TTC549 (cell line): Measurements from ENCODE around the gene RBMS1.

Experiments
- FAIRE-seq: peaks from 2 replicates; lab custom pipeline; 2012; peaks lifted over from hg19 to GRCh38; lab: Jason Lieb, UNC

Gene RBMS1

GRCh38 chr2:160331258-160332025 lies 162.2 kb downstream of the RBMS1 start:
- FAIRE-seq: no peak

- FAIRE-seq: no peak
These were observed 164.6 kb downstream of the RBMS1 start for GRCh38 chr2:160328811-160329527.

- no peak for FAIRE-seq
These were observed 166.8 kb downstream of the RBMS1 start for GRCh38 chr2:160326786-160327185.

- no peak for FAIRE-seq
These were observed 168.2 kb downstream of the RBMS1 start for GRCh38 chr2:160325418-160325817.

GRCh38 chr2:160324917-160325316 lies 168.7 kb downstream of the RBMS1 start:
- no peak for FAIRE-seq

- peak; percentile 83 for FAIRE-seq
These were observed 169.3 kb downstream of the RBMS1 start for GRCh38 chr2:160324161-160324800.

- FAIRE-seq: no peak
These were observed 171.3 kb downstream of the RBMS1 start for GRCh38 chr2:160322320-160322719.

GRCh38 chr2:160321006-160321405 lies 172.6 kb downstream of the RBMS1 start:
- FAIRE-seq: no peak

- FAIRE-seq: no peak
These were observed 173.9 kb downstream of the RBMS1 start for GRCh38 chr2:160319700-160320099.

GRCh38 chr2:160318218-160318617 lies 175.4 kb downstream of the RBMS1 start:
- FAIRE-seq: no peak

- FAIRE-seq: no peak
These were observed 176.2 kb downstream of the RBMS1 start for GRCh38 chr2:160317181-160318099.

GRCh38 chr2:160315337-160315736 lies 178.3 kb downstream of the RBMS1 start:
- FAIRE-seq: no peak

GRCh38 chr2:160310118-160310828 lies 183.3 kb downstream of the RBMS1 start:
- FAIRE-seq: no peak

- FAIRE-seq: no peak
These were observed 184.0 kb downstream of the RBMS1 start for GRCh38 chr2:160309585-160309984.

- FAIRE-seq: no peak
These were observed 184.7 kb downstream of the RBMS1 start for GRCh38 chr2:160308915-160309314.

GRCh38 chr2:160308476-160308875 lies 185.1 kb downstream of the RBMS1 start:
- FAIRE-seq: no peak

GRCh38 chr2:160306985-160307384 lies 186.6 kb downstream of the RBMS1 start:
- no peak for FAIRE-seq

- FAIRE-seq: no peak
These were observed 188.4 kb downstream of the RBMS1 start for GRCh38 chr2:160305081-160305750.

GRCh38 chr2:160303527-160303926 lies 190.1 kb downstream of the RBMS1 start:
- FAIRE-seq: no peak

- FAIRE-seq: no peak
These were observed 190.5 kb downstream of the RBMS1 start for GRCh38 chr2:160303076-160303475.

- FAIRE-seq: no peak
These were observed 192.2 kb downstream of the RBMS1 start for GRCh38 chr2:160301420-160301819.
